Measurements from ENCODE around the gene TBC1D1. TPM values are rescaled to one million over a fixed set of nuclear protein-coding genes. Genes with fewer than 3 reads are reported as not detected.
A peak's percentile ranks its signal among the peaks of the same experiment; 100 is the strongest.
"Not testable (repeated sequence)": the region's sequence is repeated elsewhere in the genome, so short reads cannot be mapped to it uniquely, and the experiment has no call there.

The TBC1D1 gene
- total RNA-seq, 4 donors from 2014 or later = 66.2 to 120 (median 87.9) TPM

DNA sequence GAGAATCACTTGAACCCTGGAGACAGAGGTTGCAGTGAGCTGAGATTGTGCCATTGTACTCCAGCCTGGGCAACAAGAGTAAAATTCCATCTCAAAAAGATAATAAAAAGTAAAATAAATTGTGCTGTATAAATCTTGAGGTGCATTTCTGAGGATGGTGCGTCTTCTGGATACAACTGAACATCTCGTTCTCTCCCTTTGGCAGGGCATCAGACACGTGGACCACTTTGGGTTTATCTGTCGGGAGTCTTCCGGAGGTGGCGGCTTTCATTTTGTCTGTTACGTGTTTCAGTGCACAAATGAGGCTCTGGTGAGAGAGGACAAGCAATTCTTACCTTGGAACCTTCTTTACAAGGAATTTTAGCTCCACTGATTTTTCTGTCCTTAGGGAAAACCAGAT is 129.5 kb downstream of the TBC1D1 start:
- Histone ChIP-seq H3K36me3 (peaks cover 0 to 25% (median 2%) of the 10 kb centered on the region in 3 donors), H3K27me3 (no peaks in the 10 kb centered on the region), H3K4me3 (no peak overlapping the region), H3K9me3 (no peaks in the 10 kb centered on the region), H3K4me1 (no peaks in the 10 kb centered on the region), H3K27ac (no peak overlapping the region)
- DNase-seq = no peak
- TF ChIP-seq POLR2A (IDR thresholded peaks at IDR 0.05) = no peak
- no peak for TF ChIP-seq CTCF (IDR thresholded peaks at IDR 0.05)

DNA sequence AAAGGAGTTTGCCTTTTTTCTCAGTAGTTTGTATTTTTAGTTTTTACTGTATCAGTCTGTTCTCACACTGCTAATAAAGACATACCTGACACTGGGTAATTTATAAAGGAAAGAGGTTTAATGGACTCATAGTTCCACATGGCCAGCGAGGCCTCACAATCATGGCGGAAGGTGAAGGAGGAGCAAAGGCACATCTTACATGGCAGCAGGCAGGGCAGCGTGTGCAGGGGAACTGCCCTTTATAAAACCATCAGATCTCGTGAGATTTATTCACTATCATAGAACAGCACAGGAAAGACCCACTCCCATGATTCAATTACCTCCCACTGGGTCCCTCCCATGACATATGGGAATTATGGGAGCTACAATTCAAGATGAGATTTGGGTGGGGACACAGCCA is 130.1 kb downstream of the TBC1D1 start:
- H3K9me3 ChIP-seq, DNase-seq, H3K27ac ChIP-seq, H3K27me3 ChIP-seq, H3K4me1 ChIP-seq, H3K4me3 ChIP-seq: not testable (repeated sequence)
- peaks cover 0 to 25% (median 2%) of the 10 kb centered on the region in 3 donors for H3K36me3 ChIP-seq

DNA sequence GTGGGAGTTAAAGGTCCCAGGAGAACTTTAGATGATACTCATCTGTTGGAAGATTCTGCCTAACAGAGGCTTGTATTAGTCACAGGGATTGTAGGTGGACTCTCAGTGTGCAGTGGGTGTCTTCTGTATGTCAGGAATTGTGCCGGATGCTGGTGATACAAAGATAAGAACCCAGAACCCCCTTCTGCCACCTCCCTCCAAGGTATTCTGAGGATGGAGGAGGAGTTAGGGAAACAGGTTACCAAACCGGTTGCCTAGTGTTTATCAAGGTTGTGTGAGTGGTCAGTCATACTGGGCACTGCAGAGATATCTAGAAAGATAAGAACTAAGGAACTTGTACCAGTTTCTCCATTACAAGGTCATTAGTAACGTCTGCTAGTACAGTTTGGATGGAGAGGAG is 130.9 kb downstream of the TBC1D1 start:
- H3K36me3 ChIP-seq = peaks cover 0 to 18% (median 2%) of the 10 kb centered on the region in 3 donors
- DNase-seq = no peak
- H3K4me3 ChIP-seq = no peak overlapping the region
- H3K27me3 ChIP-seq = no peaks in the 10 kb centered on the region
- no peaks in the 10 kb centered on the region for H3K4me1 ChIP-seq
- H3K9me3 ChIP-seq = no peaks in the 10 kb centered on the region
- TF ChIP-seq POLR2A (IDR thresholded peaks at IDR 0.05) = no peak
- TF ChIP-seq CTCF (IDR thresholded peaks at IDR 0.05) = no peak
- H3K27ac ChIP-seq = no peak overlapping the region

GRCh38 chr4:38023347-38024205 is 132.7 kb downstream of the TBC1D1 start:
- no peak overlapping the region for H3K4me3 ChIP-seq

DNA sequence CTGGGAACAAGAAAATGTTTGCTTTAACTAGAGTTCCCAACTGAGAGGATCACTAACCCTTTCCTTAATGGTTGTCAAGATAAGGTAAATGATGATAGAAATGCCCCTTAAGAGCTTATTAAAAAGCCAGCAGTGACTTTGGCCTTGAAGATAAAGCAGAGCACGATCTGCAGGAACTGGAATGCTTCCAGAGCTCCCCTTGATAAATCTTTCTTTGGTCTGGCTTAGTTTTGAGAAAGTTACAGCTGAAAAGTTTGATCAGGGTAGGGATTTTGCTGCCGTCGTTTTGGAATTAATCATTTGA is 133.3 kb downstream of the TBC1D1 start:
- no peak overlapping the region for H3K4me3 ChIP-seq
- no peaks in the 10 kb centered on the region for H3K9me3 ChIP-seq
- H3K4me1 ChIP-seq = no peaks in the 10 kb centered on the region
- H3K27me3 ChIP-seq = no peaks in the 10 kb centered on the region
- TF ChIP-seq CTCF (IDR thresholded peaks at IDR 0.05) (no peak), POLR2A (IDR thresholded peaks at IDR 0.05) (no peak)
- no peak for DNase-seq
- peak overlapping the region in 1 of 4 donors; percentile 53 for H3K27ac ChIP-seq
- H3K36me3 ChIP-seq = peaks cover 0 to 33% (median 2%) of the 10 kb centered on the region in 3 donors

More at GRCh38 chr4:38023347-38024205, 132.7 kb downstream of the TBC1D1 start:
- DNase-seq = no peak
- H3K27ac ChIP-seq = peak overlapping the region in 1 of 4 donors; percentile 53
- H3K27me3 ChIP-seq = no peaks in the 10 kb centered on the region
- no peak for TF ChIP-seq POLR2A (IDR thresholded peaks at IDR 0.05)
- TF ChIP-seq CTCF (IDR thresholded peaks at IDR 0.05) = no peak
- H3K36me3 ChIP-seq = peaks cover 0 to 27% (median 2%) of the 10 kb centered on the region in 3 donors
- no peaks in the 10 kb centered on the region for H3K4me1 ChIP-seq
- H3K9me3 ChIP-seq = no peaks in the 10 kb centered on the region

DNA sequence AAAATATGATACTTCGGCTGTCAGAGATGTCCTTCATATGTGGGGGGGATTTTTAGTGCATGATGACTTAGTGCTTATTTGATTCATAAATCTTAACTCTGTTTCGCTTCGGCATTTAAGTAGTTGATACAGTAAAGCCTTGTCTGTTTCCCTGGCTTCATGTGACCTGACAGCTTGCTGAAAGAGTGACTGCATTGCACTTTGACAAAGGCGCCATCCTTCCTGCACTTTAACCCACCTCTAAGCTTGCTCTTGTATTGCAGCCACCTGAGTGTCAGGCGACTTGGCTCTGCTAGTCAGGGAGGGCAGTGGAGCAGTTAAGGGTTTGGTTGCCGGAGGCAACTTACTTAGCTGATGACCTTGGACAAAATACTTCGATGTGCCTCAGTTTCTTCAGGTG is 134.8 kb downstream of the TBC1D1 start:
- no peak for TF ChIP-seq POLR2A (IDR thresholded peaks at IDR 0.05)
- TF ChIP-seq CTCF (IDR thresholded peaks at IDR 0.05) = no peak
- Histone ChIP-seq H3K4me1 (no peaks in the 10 kb centered on the region), H3K27me3 (no peaks in the 10 kb centered on the region), H3K36me3 (peaks cover 0 to 42% (median 0%) of the 10 kb centered on the region in 3 donors), H3K27ac (peak overlapping the region in 1 of 4 donors; percentile 53), H3K9me3 (no peaks in the 10 kb centered on the region), H3K4me3 (no peak overlapping the region)
- no peak for DNase-seq
